ENCODE measurements around the gene TMEM232.
A peak's percentile ranks its signal among the peaks of the same experiment; 100 is the strongest.
"Not testable (repeated sequence)": the region's sequence is repeated elsewhere in the genome, so short reads cannot be mapped to it uniquely, and the experiment has no call there.

TMEM232 gene
- long read RNA-seq, donor 1, partial matches to known transcripts: 0 of 10 reads
- long read RNA-seq, donor 1, other reads (novel, unspliced or antisense): 10 of 10 reads
- long read RNA-seq, donor 2: 0 reads
- long read RNA-seq, donor 3: 0 reads
- long read RNA-seq, donor 4, partial matches to known transcripts: 89 of 89 reads
- long read RNA-seq, donor 4, other reads (novel, unspliced or antisense): 0 of 89 reads
- long read RNA-seq, donor 5: 0 reads
- long read RNA-seq, donor 6, partial matches to known transcripts: 0 of 19 reads
- long read RNA-seq, donor 6, other reads (novel, unspliced or antisense): 19 of 19 reads
- long read RNA-seq, donor 7, partial matches to known transcripts: 0 of 1 reads
- long read RNA-seq, donor 7, other reads (novel, unspliced or antisense): 0 of 1 reads
- long read RNA-seq, donor 8, partial matches to known transcripts: 80 of 80 reads
- long read RNA-seq, donor 8, other reads (novel, unspliced or antisense): 0 of 80 reads

GRCh38 chr5:110726249-110727024 lies at the start of gene TMEM232:
TSS of gene TMEM232 (minus strand) at chr5:110726671. CDS start at chr5:110667352, 59,319 bp downstream.
- peak; percentile 57 for DNase-seq

- DNase-seq: no peak
Measured at GRCh38 chr5:110770286-110770685, 43.8 kb upstream of the TMEM232 start.

- DNase-seq: no peak
Measured at GRCh38 chr5:110769000-110769681, 42.7 kb upstream of the TMEM232 start.

- no peak for DNase-seq
Measured at GRCh38 chr5:110768138-110768860, 41.8 kb upstream of the TMEM232 start.

- DNase-seq: no peak
Measured at GRCh38 chr5:110760158-110760557, 33.7 kb upstream of the TMEM232 start.

GRCh38 chr5:110757118-110757729 lies 30.8 kb upstream of the TMEM232 start:
- DNase-seq: peak; percentile 8

GRCh38 chr5:110754181-110754580 lies 27.7 kb upstream of the TMEM232 start:
- DNase-seq: no peak

- DNase-seq: no peak
Measured at GRCh38 chr5:110753600-110753999, 27.1 kb upstream of the TMEM232 start.

- no peak for DNase-seq
Measured at GRCh38 chr5:110752953-110753352, 26.5 kb upstream of the TMEM232 start.

- DNase-seq: no peak
Measured at GRCh38 chr5:110751902-110752762, 25.7 kb upstream of the TMEM232 start.

- peak; percentile 90 for DNase-seq
Measured at GRCh38 chr5:110738812-110739651, 12.6 kb upstream of the TMEM232 start, which contains the start of gene SLC25A46. TSS of gene SLC25A46 (plus strand) at chr5:110739007. CDS start at chr5:110739120, 113 bp downstream.

GRCh38 chr5:110738503-110738811 lies 12.0 kb upstream of the TMEM232 start:
- DNase-seq: no peak

GRCh38 chr5:110736753-110737152 lies 10.3 kb upstream of the TMEM232 start:
- DNase-seq: no peak

GRCh38 chr5:110735556-110735955 lies 9.1 kb upstream of the TMEM232 start:
- DNase-seq: no peak

GRCh38 chr5:110734101-110734500 lies 7.6 kb upstream of the TMEM232 start:
- no peak for DNase-seq

- not testable (repeated sequence) for DNase-seq
Measured at GRCh38 chr5:110731499-110731898, 5.0 kb upstream of the TMEM232 start.

GRCh38 chr5:110727025-110727314 lies 499 bp upstream of the TMEM232 start:
- no peak for DNase-seq

GRCh38 chr5:110718311-110718710 lies 8.2 kb downstream of the TMEM232 start:
- no peak for DNase-seq

Data from right kidney (tissue), 9 donors.